Measurements from ENCODE around the gene CCDC34.

The CCDC34 gene

GRCh38 chr11:27390318-27391295 is 27.6 kb upstream of the CCDC34 start:
- Histone ChIP-seq H3K9ac (no peak overlapping the region), H3K9me3 (ENCODE audit: control insufficient read depth, low read length) (no peaks in the 10 kb centered on the region), H3K27ac (no peak overlapping the region), H3K4me2 (ENCODE audit: low read length) (no peak overlapping the region), H3K4me1 (no peaks in the 10 kb centered on the region), H3K79me2 (no peaks in the 10 kb centered on the region), H2AFZ (no peak overlapping the region), H3K4me3 (ENCODE audit: low read depth, low read length) (no peak overlapping the region), H3K36me3 (ENCODE audit: control insufficient read depth, insufficient read depth, low read length) (no peaks in the 10 kb centered on the region), H3K27me3 (ENCODE audit: control insufficient read depth, insufficient read depth, low read length) (no peaks in the 10 kb centered on the region)
- no peak for TF ChIP-seq CTCF (IDR thresholded peaks at IDR 0.05)

- Histone ChIP-seq H3K27ac (no peak overlapping the region), H3K9me3 (ENCODE audit: control insufficient read depth, low read length) (no peaks in the 10 kb centered on the region), H3K4me2 (ENCODE audit: low read length) (no peak overlapping the region), H3K4me1 (no peaks in the 10 kb centered on the region), H3K36me3 (ENCODE audit: control insufficient read depth, insufficient read depth, low read length) (no peaks in the 10 kb centered on the region), H3K4me3 (ENCODE audit: low read depth, low read length) (no peak overlapping the region), H3K9ac (no peak overlapping the region), H3K27me3 (ENCODE audit: control insufficient read depth, insufficient read depth, low read length) (no peaks in the 10 kb centered on the region), H2AFZ (no peak overlapping the region), H3K79me2 (no peaks in the 10 kb centered on the region)
- no peak for TF ChIP-seq CTCF (IDR thresholded peaks at IDR 0.05)
Measured at GRCh38 chr11:27388869-27389268, 25.9 kb upstream of the CCDC34 start.

GRCh38 chr11:27388001-27388400 is 25.0 kb upstream of the CCDC34 start:
- TF ChIP-seq CTCF (IDR thresholded peaks at IDR 0.05) = no peak
- Histone ChIP-seq H3K27ac (no peak overlapping the region), H3K36me3 (ENCODE audit: control insufficient read depth, insufficient read depth, low read length) (no peaks in the 10 kb centered on the region), H3K4me2 (ENCODE audit: low read length) (no peak overlapping the region), H3K9ac (no peak overlapping the region), H3K79me2 (no peaks in the 10 kb centered on the region), H2AFZ (no peak overlapping the region), H3K4me3 (ENCODE audit: low read depth, low read length) (no peak overlapping the region), H3K9me3 (ENCODE audit: control insufficient read depth, low read length) (no peaks in the 10 kb centered on the region), H3K4me1 (no peaks in the 10 kb centered on the region), H3K27me3 (ENCODE audit: control insufficient read depth, insufficient read depth, low read length) (no peaks in the 10 kb centered on the region)

- Histone ChIP-seq H3K4me3 (ENCODE audit: low read depth, low read length) (no peak overlapping the region), H3K4me2 (ENCODE audit: low read length) (no peak overlapping the region), H3K27ac (no peak overlapping the region), H3K36me3 (ENCODE audit: control insufficient read depth, insufficient read depth, low read length) (no peaks in the 10 kb centered on the region), H2AFZ (no peak overlapping the region), H3K27me3 (ENCODE audit: control insufficient read depth, insufficient read depth, low read length) (no peaks in the 10 kb centered on the region), H3K9ac (no peak overlapping the region), H3K4me1 (no peaks in the 10 kb centered on the region), H3K79me2 (no peaks in the 10 kb centered on the region), H3K9me3 (ENCODE audit: control insufficient read depth, low read length) (no peaks in the 10 kb centered on the region)
- no peak for TF ChIP-seq CTCF (IDR thresholded peaks at IDR 0.05)
Measured at GRCh38 chr11:27387362-27387761, 24.3 kb upstream of the CCDC34 start.

All from parathyroid adenoma (tissue), 2 donors.